ENCODE results near the gene CDC42EP4.

DNA sequence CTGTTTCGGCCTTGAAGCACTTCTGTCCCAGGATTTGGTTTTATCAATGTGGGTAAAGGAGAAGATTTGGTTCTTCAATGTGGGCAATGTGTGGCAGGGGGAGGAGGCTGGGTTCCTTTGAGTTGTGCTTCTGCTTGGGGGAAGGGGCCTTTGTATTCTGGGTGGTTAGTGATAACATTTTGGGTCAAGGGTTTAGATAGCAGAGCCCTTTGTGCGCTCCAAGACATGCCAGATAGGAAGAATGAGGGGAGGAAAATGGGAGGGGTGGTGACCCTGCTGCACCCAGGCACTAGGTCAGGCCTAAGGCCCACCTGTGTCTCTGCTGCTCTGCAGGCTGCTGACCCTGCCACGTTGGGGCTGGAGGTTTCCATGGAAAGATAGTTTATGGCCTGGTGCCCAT lies 40.0 kb upstream of the CDC42EP4 start:
- TF ChIP-seq, protein P1, sequence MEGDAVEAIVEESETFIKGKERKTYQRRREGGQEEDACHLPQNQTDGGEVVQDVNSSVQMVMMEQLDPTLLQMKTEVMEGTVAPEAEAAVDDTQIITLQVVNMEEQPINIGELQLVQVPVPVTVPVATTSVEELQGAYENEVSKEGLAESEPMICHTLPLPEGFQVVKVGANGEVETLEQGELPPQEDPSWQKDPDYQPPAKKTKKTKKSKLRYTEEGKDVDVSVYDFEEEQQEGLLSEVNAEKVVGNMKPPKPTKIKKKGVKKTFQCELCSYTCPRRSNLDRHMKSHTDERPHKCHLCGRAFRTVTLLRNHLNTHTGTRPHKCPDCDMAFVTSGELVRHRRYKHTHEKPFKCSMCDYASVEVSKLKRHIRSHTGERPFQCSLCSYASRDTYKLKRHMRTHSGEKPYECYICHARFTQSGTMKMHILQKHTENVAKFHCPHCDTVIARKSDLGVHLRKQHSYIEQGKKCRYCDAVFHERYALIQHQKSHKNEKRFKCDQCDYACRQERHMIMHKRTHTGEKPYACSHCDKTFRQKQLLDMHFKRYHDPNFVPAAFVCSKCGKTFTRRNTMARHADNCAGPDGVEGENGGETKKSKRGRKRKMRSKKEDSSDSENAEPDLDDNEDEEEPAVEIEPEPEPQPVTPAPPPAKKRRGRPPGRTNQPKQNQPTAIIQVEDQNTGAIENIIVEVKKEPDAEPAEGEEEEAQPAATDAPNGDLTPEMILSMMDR (IDR thresholded peaks at IDR 0.05; ENCODE audit: borderline replicate concordance, extremely low read depth, low read length, poor library complexity, severe bottlenecking): no peak
- TF ChIP-seq EZH2 (IDR thresholded peaks at IDR 0.05; ENCODE audit: borderline replicate concordance, low read depth, low read length, severe bottlenecking): no peak

Measured in DND-41 (cell line).